ENCODE data around the gene SYT1. TPM values are rescaled to one million over a fixed set of nuclear protein-coding genes. Genes with fewer than 3 reads are reported as not detected.

The SYT1 gene
- total RNA-seq, 1 donor from 2014 or later, result 0.37 TPM

GRCh38 chr12:79360936-79361335 lies 496.4 kb downstream of the SYT1 start:
- no peaks in the 10 kb centered on the region for H3K9me3 Mint-ChIP-seq (ENCODE audit: low read depth)
- H3K36me3 Mint-ChIP-seq (ENCODE audit: low read depth), result no peaks in the 10 kb centered on the region
- H3K27ac Mint-ChIP-seq (ENCODE audit: unreplicated experiment), result no peak overlapping the region
- H3K4me1 Mint-ChIP-seq (ENCODE audit: low read depth), result no peaks in the 10 kb centered on the region
- H3K27me3 Mint-ChIP-seq (ENCODE audit: low read depth), result peaks cover 8% of the 10 kb centered on the region
- no peak for TF ChIP-seq CTCF (IDR thresholded peaks at IDR 0.05)
- H3K4me3 Mint-ChIP-seq (ENCODE audit: unreplicated experiment), result no peak overlapping the region
- DNase-seq (ENCODE audit: low spot score), result no peak

DNA sequence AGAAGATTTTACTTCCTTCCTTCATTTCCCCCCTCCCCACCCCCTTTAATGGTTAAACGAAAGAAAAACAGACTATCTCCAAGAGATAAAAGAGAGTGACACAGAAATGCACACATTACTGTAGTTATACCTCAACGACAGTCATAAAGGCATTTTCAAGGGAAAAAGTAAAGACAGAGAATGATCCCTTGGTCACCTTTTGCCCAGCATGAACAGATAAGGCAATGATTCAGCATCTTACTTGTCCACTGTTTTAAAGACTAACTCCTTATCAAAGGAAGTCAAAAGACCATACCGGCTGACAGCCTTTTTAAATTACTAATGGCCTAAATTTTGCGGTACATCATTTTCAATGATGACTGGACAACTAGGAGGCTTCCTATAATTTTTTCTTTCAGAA lies 499.6 kb downstream of the SYT1 start:
- H3K36me3 Mint-ChIP-seq (ENCODE audit: low read depth), result no peaks in the 10 kb centered on the region
- no peaks in the 10 kb centered on the region for H3K4me1 Mint-ChIP-seq (ENCODE audit: low read depth)
- TF ChIP-seq CTCF (IDR thresholded peaks at IDR 0.05), result no peak
- H3K27ac Mint-ChIP-seq (ENCODE audit: unreplicated experiment), result no peak overlapping the region
- H3K9me3 Mint-ChIP-seq (ENCODE audit: low read depth), result no peaks in the 10 kb centered on the region
- DNase-seq (ENCODE audit: low spot score), result no peak
- peaks cover 5% of the 10 kb centered on the region for H3K27me3 Mint-ChIP-seq (ENCODE audit: low read depth)
- no peak overlapping the region for H3K4me3 Mint-ChIP-seq (ENCODE audit: unreplicated experiment)

DNA sequence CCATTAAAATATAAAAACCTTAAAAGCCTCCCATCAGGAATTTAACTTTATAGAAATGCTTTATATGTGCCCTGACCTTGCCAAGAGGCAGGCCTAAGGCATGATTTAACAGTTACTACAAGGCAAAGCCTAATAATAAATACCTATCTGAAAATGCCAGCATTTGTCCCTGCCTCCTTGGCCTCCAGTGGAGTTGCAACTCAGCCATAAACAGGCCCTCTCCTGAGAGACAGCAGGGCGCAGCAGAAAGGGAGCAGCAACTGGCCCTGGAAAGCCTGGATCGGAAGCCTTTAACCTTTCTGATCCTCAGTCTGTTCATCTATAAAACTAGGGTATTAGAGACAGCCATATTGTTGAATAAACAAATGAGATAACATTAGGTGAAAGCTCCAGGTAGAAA lies 501.8 kb downstream of the SYT1 start:
- no peak for DNase-seq (ENCODE audit: low spot score)
- Mint-ChIP-seq H3K27me3 (ENCODE audit: low read depth) (peaks cover 2% of the 10 kb centered on the region), H3K9me3 (ENCODE audit: low read depth) (no peaks in the 10 kb centered on the region), H3K4me1 (ENCODE audit: low read depth) (no peaks in the 10 kb centered on the region), H3K27ac (ENCODE audit: unreplicated experiment) (no peak overlapping the region), H3K36me3 (ENCODE audit: low read depth) (no peaks in the 10 kb centered on the region), H3K4me3 (ENCODE audit: unreplicated experiment) (no peak overlapping the region)
- TF ChIP-seq CTCF (IDR thresholded peaks at IDR 0.05), result no peak

DNA sequence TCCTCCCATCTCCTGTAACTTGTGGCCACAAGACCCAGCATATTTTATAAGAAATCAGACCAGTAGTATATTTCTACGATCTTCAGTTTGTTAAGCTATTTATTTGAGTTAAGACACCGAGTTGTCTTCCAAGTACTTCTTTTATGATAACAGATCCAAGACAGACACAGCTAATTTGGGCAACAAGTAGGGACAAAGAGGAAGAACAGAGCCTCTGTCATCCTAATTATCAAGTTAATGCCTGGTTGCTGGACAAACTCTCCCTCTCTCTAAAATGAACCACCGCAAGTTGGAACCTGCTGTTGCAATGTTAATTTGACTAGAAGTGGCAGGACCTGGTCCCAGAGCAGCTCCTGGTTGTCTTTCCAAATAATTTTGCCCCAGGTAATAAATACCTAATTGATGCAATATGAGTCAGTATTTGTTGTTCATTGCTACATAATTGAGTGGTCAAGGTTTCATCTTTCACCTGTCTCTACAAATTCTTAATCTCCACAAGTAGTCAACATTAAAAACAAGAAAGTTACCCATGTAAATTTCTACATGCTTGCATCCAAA lies 502.5 kb downstream of the SYT1 start:
- Mint-ChIP-seq H3K36me3 (ENCODE audit: low read depth) (no peaks in the 10 kb centered on the region), H3K27me3 (ENCODE audit: low read depth) (peaks cover 2% of the 10 kb centered on the region), H3K27ac (ENCODE audit: unreplicated experiment) (no peak overlapping the region), H3K9me3 (ENCODE audit: low read depth) (no peaks in the 10 kb centered on the region), H3K4me3 (ENCODE audit: unreplicated experiment) (no peak overlapping the region), H3K4me1 (ENCODE audit: low read depth) (no peaks in the 10 kb centered on the region)
- TF ChIP-seq CTCF (IDR thresholded peaks at IDR 0.05), result no peak
- no peak for DNase-seq (ENCODE audit: low spot score)

DNA sequence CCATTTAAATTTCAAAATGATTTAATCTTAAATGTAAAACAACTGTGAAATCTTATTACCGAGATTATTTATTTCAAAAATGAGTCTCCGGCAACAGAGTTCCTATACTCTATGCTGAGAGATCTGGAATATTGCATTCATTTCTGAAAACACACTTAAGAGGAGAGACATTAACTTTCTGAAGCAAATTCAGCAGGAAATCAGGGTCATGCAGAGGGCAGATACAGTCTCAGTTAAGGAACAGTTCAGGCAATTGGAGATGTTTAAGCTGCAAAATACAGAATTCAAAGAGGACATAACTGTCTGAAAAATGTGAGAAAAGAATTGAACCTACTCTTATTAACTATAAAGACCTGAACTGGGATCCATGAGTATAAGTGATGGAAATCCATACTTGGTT lies 505.4 kb downstream of the SYT1 start:
- H3K4me1 Mint-ChIP-seq (ENCODE audit: low read depth), result no peaks in the 10 kb centered on the region
- H3K36me3 Mint-ChIP-seq (ENCODE audit: low read depth), result no peaks in the 10 kb centered on the region
- H3K4me3 Mint-ChIP-seq (ENCODE audit: unreplicated experiment), result no peak overlapping the region
- H3K27me3 Mint-ChIP-seq (ENCODE audit: low read depth), result no peaks in the 10 kb centered on the region
- no peak overlapping the region for H3K27ac Mint-ChIP-seq (ENCODE audit: unreplicated experiment)
- TF ChIP-seq CTCF (IDR thresholded peaks at IDR 0.05), result no peak
- DNase-seq (ENCODE audit: low spot score), result no peak
- H3K9me3 Mint-ChIP-seq (ENCODE audit: low read depth), result no peaks in the 10 kb centered on the region
